HEK293T (cell line): Measurements from ENCODE around the gene MON2.

Experiments used
- CTCF ChIA-PET: fragments of 350-600 bp; formaldehyde crosslinking; extraction: SDS; loops from one replicate; lab custom pipeline; 2021; ENCODE audit warnings: antibody characterized with exemption, inconsistent platforms; lab: Yijun Ruan, JAX
- POLR2A ChIA-PET: fragments of 350-600 bp; formaldehyde crosslinking; extraction: SDS; loops from one replicate; lab custom pipeline; 2020; ENCODE audit warnings: antibody characterized with exemption, inconsistent platforms; lab: Yijun Ruan, JAX
- DNase-seq: peaks from one replicate; pipeline ENCODE4 v3.0.0; 2012; ENCODE audit warnings: mixed read lengths; ENCODE audit errors: extremely low spot score
- ARNT ChIP-seq: fragments of 450-650 bp; IDR thresholded peaks from 2 replicates; pipeline ENCODE4 v1.6.1; 2017; ENCODE audit warnings: mild to moderate bottlenecking
- BHLHE40 ChIP-seq: fragments of 450-650 bp; IDR thresholded peaks from 2 replicates; pipeline ENCODE4 v1.6.1; 2016; ENCODE audit warnings: mild to moderate bottlenecking, moderate library complexity, borderline replicate concordance
- CTBP1 ChIP-seq: fragments of 450-650 bp; IDR thresholded peaks from 2 replicates; pipeline ENCODE4 v1.6.1; 2016; ENCODE audit warnings: borderline replicate concordance
- ELF4 ChIP-seq: fragments of 450-650 bp; IDR thresholded peaks from 2 replicates; pipeline ENCODE4 v1.6.1; 2017; ENCODE audit warnings: antibody characterized with exemption
- FOXA1 ChIP-seq: fragments of 450-650 bp; IDR thresholded peaks from 2 replicates; pipeline ENCODE4 v1.6.1; 2016; ENCODE audit warnings: mild to moderate bottlenecking
- FOXK2 ChIP-seq: fragments of 450-650 bp; IDR thresholded peaks from 2 replicates; pipeline ENCODE4 v1.6.1; 2016; ENCODE audit warnings: mild to moderate bottlenecking
- FOXM1 ChIP-seq: fragments of 450-650 bp; IDR thresholded peaks from 2 replicates; pipeline ENCODE4 v1.6.1; 2017; ENCODE audit warnings: mild to moderate bottlenecking, borderline replicate concordance
- HDGF ChIP-seq: fragments of 450-650 bp; IDR thresholded peaks from 2 replicates; pipeline ENCODE4 v1.6.1; 2017; ENCODE audit warnings: antibody characterized with exemption, borderline replicate concordance
- L3MBTL2 ChIP-seq: fragments of 450-650 bp; conservative IDR thresholded peaks from 2 replicates; pipeline ENCODE4 v1.6.1; 2016; ENCODE audit warnings: mild to moderate bottlenecking
- LEF1 ChIP-seq: fragments of 450-650 bp; IDR thresholded peaks from 2 replicates; pipeline ENCODE4 v1.6.1; 2017; ENCODE audit warnings: mild to moderate bottlenecking, borderline replicate concordance
- NFRKB ChIP-seq: fragments of 450-650 bp; IDR thresholded peaks from 2 replicates; pipeline ENCODE4 v1.6.1; 2016; ENCODE audit warnings: mild to moderate bottlenecking, moderate library complexity
- SP1 ChIP-seq: fragments of 450-650 bp; IDR thresholded peaks from 2 replicates; pipeline ENCODE4 v1.6.1; 2017
- SUZ12 ChIP-seq: fragments of 450-650 bp; IDR thresholded peaks from 2 replicates; pipeline ENCODE4 v1.6.1; 2016; ENCODE audit warnings: mild to moderate bottlenecking
- TARDBP ChIP-seq: fragments of 450-650 bp; IDR thresholded peaks from 2 replicates; pipeline ENCODE4 v1.6.1; 2016
- ZNF384 ChIP-seq: fragments of 450-650 bp; IDR thresholded peaks from 2 replicates; pipeline ENCODE4 v1.6.1; 2016
- TF ChIP-seq, protein P1 (sequence below): fragments of 450-650 bp; IDR thresholded peaks from 2 replicates; pipeline ENCODE4 v1.6.1; 2016

The MON2 gene

DNA sequence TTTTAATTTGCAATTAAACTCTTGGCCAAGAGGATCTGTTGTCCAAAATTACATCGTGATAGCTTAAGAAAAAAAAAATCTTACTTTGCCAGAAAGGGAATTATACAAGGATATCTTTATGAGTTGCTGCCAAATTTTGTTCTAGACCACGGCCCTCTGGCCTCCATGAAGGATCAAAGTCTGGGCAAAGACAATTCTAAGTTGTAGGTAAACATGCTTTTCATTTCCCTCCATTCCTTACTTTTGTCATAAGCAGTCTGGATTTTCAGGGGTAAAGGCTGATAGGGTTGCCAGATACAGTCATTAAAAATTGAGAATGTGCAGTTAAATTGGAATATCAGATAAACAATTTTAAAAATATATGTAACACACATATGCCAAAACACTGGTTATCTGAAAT is 135.1 kb downstream of the MON2 start:
- ChIA-PET POLR2A (no interaction called here), CTCF (no interaction called here)
- DNase-seq = no peak
- TF ChIP-seq SUZ12 (no peak), FOXA1 (no peak), ZNF384 (no peak), ELF4 (no peak), CTBP1 (no peak), HDGF (no peak), TARDBP (no peak), BHLHE40 (no peak), SP1 (no peak), LEF1 (no peak), L3MBTL2 (no peak), FOXM1 (no peak), FOXK2 (no peak), ARNT (no peak), NFRKB (no peak)
- TF ChIP-seq, protein P1, sequence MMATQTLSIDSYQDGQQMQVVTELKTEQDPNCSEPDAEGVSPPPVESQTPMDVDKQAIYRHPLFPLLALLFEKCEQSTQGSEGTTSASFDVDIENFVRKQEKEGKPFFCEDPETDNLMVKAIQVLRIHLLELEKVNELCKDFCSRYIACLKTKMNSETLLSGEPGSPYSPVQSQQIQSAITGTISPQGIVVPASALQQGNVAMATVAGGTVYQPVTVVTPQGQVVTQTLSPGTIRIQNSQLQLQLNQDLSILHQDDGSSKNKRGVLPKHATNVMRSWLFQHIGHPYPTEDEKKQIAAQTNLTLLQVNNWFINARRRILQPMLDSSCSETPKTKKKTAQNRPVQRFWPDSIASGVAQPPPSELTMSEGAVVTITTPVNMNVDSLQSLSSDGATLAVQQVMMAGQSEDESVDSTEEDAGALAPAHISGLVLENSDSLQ = no peak

DNA sequence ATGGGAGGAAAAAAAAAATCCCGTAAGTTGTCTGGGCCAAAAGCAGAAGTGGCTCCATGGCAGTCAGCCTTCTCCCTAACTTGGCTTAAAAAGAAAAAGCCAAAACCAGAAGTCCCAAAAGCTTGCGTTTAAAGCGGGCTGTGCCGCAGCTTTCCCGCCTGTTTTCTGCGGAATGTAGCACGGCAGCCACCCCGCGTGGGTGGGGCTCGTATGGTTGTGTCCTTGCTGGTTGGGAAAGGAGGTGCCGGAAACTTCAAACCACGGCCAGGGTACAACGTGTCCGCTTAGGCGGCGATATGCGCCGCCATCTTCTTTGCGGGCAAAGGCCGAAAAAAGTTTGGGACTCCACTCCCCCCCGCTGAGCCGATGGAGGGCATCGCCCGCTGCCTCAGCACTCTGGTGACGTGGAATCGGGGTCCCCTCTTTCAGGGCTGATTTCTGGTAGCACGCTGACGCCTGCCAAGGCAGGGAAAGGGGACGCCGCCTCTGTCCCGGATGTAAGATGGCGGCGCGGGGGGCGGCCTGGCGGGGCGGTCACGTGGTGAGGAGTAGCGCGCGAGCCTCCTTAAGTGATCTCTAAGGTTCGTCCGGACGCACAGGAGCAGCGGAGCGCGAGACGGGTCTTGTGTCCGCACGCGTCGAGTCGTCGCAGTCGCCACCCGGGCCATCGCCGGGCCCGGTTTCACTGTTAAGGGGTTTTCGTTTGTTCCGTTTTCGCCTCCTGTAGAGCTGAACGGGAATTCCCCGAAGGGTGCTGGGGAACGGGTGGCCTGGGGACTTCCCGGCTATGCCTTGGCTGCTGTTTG is 135.8 kb downstream of the MON2 start:
- DNase-seq = peak; percentile 68
- TF ChIP-seq L3MBTL2 (peak; percentile 99), FOXM1 (no peak), FOXK2 (no peak), NFRKB (peak; percentile 85), ELF4 (peak; percentile 24; the same call in 1 of the 2 replicates), ZNF384 (no peak), ARNT (no peak), BHLHE40 (no peak), FOXA1 (no peak), SUZ12 (no peak), LEF1 (no peak), SP1 (no peak), HDGF (no peak), CTBP1 (no peak), TARDBP (0 out of 2 replicates have a peak, but pooled peaks have one; percentile 21)
- TF ChIP-seq, protein P1 = no peak
- POLR2A ChIA-PET = interaction anchor here (0.6 to 1.5 kb wide), 11 partner anchors 9 to 466 kb away, joined by 3 to 7 read pairs (median 4); partner anchors contain the start of gene MON2
- CTCF ChIA-PET = interaction anchor here (0.6 kb wide), 2 partner anchors 19 to 21 kb away, joined by 3 to 4 read pairs; no protein-coding TSS in a partner anchor

DNA sequence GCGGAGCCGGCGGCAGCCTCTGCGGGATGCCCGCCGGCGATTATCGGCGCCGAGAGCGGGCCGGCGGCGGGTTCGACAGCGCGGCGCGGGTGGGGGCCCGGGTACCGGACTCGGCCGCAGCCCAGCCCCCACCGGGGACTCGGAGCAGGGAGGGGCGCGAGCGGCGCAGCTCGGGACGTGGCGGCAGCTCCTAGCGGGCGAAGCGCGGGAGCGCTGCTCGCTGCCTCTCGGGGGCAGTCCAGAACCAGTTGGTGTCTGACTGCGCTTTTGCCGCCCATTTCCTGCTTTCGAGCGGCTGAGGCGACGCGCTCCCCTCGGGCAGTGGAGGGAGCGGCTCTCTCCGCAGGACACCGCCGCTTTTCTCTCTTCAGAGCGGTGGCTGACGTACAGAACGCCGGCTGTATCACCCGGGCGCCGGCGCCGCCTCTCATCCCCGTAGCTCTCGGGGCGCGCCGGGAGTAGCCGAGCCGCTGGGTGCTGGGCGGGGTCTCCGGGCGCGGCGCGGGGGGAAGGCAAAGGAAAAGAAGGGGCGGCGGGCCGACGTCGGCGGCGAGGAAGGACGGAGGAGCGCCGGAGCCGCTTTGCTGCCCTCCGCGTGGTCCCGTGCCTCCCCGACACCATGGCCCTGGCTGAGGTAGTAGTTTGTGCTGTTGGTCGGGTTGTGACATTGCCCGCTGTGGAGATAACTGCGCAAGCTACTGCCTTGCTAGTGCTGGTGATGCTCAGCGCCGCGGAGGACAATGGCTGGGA is 136.6 kb downstream of the MON2 start:
- ChIA-PET POLR2A (interaction anchor here (0.8 to 1.5 kb wide), 12 partner anchors 10 to 466 kb away, joined by 3 to 7 read pairs (median 4); partner anchors contain the start of gene MON2), CTCF (interaction anchor here (0.6 kb wide), 1 partner anchor 22 kb away, joined by 3 read pairs; no protein-coding TSS in a partner anchor)
- TF ChIP-seq ZNF384 (no peak), FOXA1 (no peak), FOXK2 (no peak), ARNT (no peak), CTBP1 (no peak), SUZ12 (no peak), L3MBTL2 (peak; percentile 83), LEF1 (no peak; the same call in 1 of the 2 replicates)
- peak; percentile 79 for DNase-seq

DNA sequence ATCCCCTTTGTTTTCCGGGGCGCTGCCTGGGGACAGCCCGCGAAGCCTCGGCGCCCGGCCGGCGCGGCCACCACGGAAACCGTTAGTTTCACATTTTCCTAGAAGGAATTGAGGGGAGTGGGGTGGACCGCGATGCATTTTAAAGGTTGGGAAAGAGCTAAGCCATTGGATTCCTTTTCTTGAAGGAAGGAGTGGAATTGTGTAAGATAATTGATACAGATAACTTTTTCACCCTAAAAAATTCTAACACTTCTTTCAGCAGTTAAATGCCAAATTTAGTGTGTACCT is 137.1 kb downstream of the MON2 start:
- no peak for DNase-seq
- no peak for TF ChIP-seq SUZ12
- TF ChIP-seq ZNF384 = no peak
- no peak for TF ChIP-seq BHLHE40
- TF ChIP-seq NFRKB = no peak
- TF ChIP-seq HDGF = no peak
- TF ChIP-seq ARNT = no peak
- no peak for TF ChIP-seq FOXM1
- TF ChIP-seq SP1 = no peak
- TF ChIP-seq TARDBP = no peak
- TF ChIP-seq L3MBTL2 = no peak
- no peak for TF ChIP-seq FOXA1
- TF ChIP-seq, protein P1 = no peak
- TF ChIP-seq LEF1 = no peak
- TF ChIP-seq ELF4 = no peak
- no peak for TF ChIP-seq FOXK2
- no peak for TF ChIP-seq CTBP1
- ChIA-PET CTCF (no interaction called here), POLR2A (interaction anchor here (0.8 to 1.5 kb wide), 7 partner anchors 9 to 191 kb away, joined by 3 to 6 read pairs (median 4); partner anchors contain the start of gene MON2)

DNA sequence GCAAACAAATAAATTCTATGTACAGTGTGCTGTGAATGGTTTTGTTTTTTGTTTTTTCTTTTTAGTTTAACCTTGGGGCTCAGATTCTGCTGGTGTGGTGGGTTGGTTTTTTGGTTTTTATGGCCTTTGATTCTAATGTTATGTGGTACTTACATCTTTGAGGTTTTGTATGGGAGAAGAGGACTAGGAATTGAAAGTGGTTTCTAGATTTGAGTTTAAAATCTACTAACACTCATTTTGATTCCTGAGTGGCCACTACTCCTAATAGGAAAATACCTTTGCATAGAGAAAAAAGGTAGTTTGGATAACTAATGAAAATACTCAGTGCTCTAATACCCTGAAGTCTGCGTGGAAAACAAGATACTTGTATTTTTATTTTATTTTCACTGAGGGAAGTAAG is 137.7 kb downstream of the MON2 start:
- DNase-seq = no peak
- POLR2A ChIA-PET = interaction anchor here (1.0 kb wide), 1 partner anchor 18 kb away, joined by 4 read pairs; no protein-coding TSS in a partner anchor
- CTCF ChIA-PET = no interaction called here
- no peak for TF ChIP-seq FOXK2
- no peak for TF ChIP-seq BHLHE40
- TF ChIP-seq ELF4 = no peak
- no peak for TF ChIP-seq HDGF
- TF ChIP-seq NFRKB = no peak
- no peak for TF ChIP-seq SUZ12
- TF ChIP-seq, protein P1 = no peak
- TF ChIP-seq CTBP1 = no peak
- TF ChIP-seq ZNF384 = no peak
- TF ChIP-seq LEF1 = no peak
- TF ChIP-seq SP1 = no peak
- TF ChIP-seq FOXA1 = no peak
- no peak for TF ChIP-seq L3MBTL2
- no peak for TF ChIP-seq ARNT
- TF ChIP-seq TARDBP = no peak
- TF ChIP-seq FOXM1 = no peak
